ENCODE data around the gene PRAME.
A peak's percentile ranks its signal among the peaks of the same experiment; 100 is the strongest.
"Not testable (repeated sequence)": the region's sequence is repeated elsewhere in the genome, so short reads cannot be mapped to it uniquely, and the experiment has no call there.

Gene PRAME

DNA sequence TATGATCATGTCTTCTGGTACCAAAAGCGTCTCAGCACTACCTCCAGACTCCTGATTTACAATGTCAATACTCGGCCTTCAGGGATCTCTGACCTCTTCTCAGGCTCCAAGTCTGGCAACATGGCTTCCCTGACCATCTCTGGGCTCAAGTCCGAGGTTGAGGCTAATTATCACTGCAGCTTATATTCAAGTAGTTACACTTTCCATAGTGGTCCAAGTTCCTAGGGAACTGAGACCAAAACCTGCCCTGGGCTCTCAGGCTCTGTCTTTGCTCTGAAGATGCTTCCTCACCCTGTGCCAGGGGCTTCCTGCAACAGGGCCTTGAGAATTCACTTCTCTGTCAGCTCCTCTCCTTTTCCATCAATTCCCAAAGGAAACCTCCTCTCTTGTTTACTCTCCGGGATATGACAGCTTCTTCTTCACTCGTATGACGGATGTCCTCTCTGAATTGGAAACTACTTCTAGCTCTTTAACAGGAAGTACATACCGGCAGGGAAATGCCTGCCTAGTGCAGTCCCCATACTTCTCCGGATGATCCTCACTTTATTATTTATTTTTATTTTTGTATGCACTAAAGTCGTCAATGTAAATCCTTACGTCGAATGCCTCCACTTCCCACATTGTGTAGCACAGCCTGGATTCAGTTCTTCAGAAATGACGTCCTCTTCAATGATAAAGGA is 29.6 kb upstream of the PRAME start:
- no peak for ATAC-seq
- H3K27ac Mint-ChIP-seq = no peak overlapping the region

DNA sequence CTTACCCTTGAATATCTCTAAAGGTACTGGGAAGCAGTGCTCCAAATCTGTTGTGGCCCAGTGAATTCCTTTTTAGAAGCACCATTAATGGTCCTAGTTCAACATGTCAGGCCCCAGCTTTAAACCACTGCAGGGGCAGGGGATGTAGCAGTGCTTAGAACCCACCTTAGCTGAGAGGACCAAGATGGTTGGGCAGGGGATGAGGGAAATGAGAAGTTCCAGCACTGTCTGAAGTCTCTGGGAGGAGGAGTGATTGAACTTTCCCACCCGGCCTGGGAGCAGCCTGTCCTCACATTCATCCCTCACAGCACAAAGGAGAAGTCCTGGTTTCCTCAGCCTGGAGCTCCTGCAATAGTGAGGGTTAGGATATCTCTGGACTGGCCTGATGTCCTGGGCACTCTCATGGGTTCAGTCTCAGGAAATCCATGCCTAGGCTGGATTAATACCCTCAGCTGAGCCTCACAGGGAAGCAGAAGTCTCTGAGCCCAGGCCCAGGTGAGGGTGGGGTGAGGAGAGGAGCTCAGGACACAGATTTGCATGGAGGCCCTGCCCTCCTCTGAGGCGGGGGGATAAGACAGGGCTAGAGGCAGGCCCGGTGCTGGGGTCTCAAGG is 28.6 kb upstream of the PRAME start:
- no peak for DNase-seq (ENCODE audit: low spot score in 2 of 2)
- no peak for ATAC-seq
- H3K9me3 Mint-ChIP-seq = no peaks in the 10 kb centered on the region
- H3K36me3 Mint-ChIP-seq = no peaks in the 10 kb centered on the region
- H3K4me3 Mint-ChIP-seq = no peak overlapping the region
- no peaks in the 10 kb centered on the region for H3K4me1 Mint-ChIP-seq
- H3K27ac Mint-ChIP-seq = no peak overlapping the region

More for the DNA sequence above, 29.6 kb upstream of the PRAME start:
- H3K4me3 Mint-ChIP-seq = no peak overlapping the region
- DNase-seq (ENCODE audit: low spot score in 2 of 2) = no peak
- no peaks in the 10 kb centered on the region for H3K4me1 Mint-ChIP-seq
- no peaks in the 10 kb centered on the region for H3K9me3 Mint-ChIP-seq
- H3K36me3 Mint-ChIP-seq = no peaks in the 10 kb centered on the region

- no peaks in the 10 kb centered on the region for H3K4me1 Mint-ChIP-seq
- no peak overlapping the region for H3K4me3 Mint-ChIP-seq
- H3K9me3 Mint-ChIP-seq = no peaks in the 10 kb centered on the region
- no peaks in the 10 kb centered on the region for H3K36me3 Mint-ChIP-seq
- no peak for ATAC-seq
- H3K27ac Mint-ChIP-seq = no peak overlapping the region
- DNase-seq (ENCODE audit: low spot score in 2 of 2) = no peak
Measured at GRCh38 chr22:22584722-22585121, 25.7 kb upstream of the PRAME start.

GRCh38 chr22:22583030-22583429 is 24.0 kb upstream of the PRAME start:
- Mint-ChIP-seq H3K4me3 (no peak overlapping the region), H3K27ac (no peak overlapping the region), H3K4me1 (no peaks in the 10 kb centered on the region), H3K36me3 (no peaks in the 10 kb centered on the region), H3K9me3 (no peaks in the 10 kb centered on the region)
- no peak for DNase-seq (ENCODE audit: low spot score in 2 of 2)
- ATAC-seq = no peak

DNA sequence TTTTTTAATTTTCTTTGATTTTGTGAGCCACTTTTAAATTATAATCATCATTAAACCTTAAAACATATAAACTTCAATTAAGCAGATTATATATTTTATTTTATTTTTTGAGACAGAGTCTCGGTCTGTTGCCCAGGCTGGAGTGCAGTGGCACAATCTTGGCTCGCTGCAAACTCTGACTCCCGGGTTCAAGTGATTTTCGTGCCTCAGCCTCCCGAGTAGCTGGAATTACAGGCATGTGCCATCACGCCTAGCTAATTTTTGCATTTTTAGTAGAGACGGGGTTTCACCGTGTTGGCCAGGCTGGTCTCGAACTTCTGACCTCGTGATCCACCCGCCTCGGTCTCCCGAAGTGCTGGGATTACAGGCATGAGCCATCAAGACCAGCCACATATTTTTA is 22.5 kb upstream of the PRAME start:
- not testable (repeated sequence) for DNase-seq (ENCODE audit: low spot score in 2 of 2); H3K36me3 Mint-ChIP-seq; H3K4me3 Mint-ChIP-seq; H3K9me3 Mint-ChIP-seq; H3K4me1 Mint-ChIP-seq; ATAC-seq; H3K27ac Mint-ChIP-seq

- ATAC-seq (no peak), DNase-seq (ENCODE audit: low spot score in 2 of 2) (no peak)
- Mint-ChIP-seq H3K4me1 (no peaks in the 10 kb centered on the region), H3K4me3 (no peak overlapping the region), H3K36me3 (no peaks in the 10 kb centered on the region), H3K9me3 (no peaks in the 10 kb centered on the region), H3K27ac (no peak overlapping the region)
Measured at GRCh38 chr22:22579869-22580604, 21.0 kb upstream of the PRAME start.

DNA sequence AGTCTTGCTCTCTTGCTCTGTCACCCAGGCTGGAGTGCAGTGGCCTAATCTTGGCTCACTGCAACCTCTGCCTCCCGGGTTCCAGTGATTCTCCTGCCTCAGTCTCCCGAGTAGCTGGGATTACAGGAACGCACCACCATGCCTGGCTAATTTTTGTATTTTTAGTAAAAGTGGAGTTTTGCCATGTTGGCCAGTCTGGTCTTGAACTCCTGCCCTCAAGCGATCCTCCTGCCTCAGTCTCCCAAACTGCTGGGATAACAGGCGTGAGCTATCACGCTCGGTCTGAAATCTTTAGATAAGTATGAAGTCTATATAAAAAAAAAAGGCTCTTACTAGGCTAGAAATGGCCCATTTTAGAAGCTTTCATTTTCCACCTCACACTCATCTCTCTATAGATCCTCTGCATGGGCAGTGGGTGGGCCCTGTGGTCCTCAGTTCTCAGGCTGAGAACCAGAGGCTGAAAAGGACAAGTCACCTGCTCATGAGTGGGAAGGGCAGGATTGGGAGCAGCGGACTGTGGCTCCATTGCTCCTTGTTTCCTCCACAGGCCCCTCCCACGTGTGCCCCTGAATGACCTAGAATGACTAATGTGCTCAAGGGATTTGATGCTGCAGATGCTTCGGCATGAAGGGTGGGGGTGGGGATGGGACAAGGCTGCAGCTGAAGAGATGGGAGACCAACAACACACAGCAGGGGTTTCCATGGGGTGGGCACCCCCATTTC is 19.8 kb upstream of the PRAME start:
- no peak overlapping the region for H3K4me3 Mint-ChIP-seq
- H3K9me3 Mint-ChIP-seq = no peaks in the 10 kb centered on the region
- ATAC-seq (no peak), DNase-seq (ENCODE audit: low spot score in 2 of 2) (no peak)
- no peaks in the 10 kb centered on the region for H3K4me1 Mint-ChIP-seq
- H3K27ac Mint-ChIP-seq = no peak overlapping the region
- no peaks in the 10 kb centered on the region for H3K36me3 Mint-ChIP-seq

- Mint-ChIP-seq H3K9me3 (no peaks in the 10 kb centered on the region), H3K4me3 (no peak overlapping the region), H3K27ac (no peak overlapping the region), H3K4me1 (no peaks in the 10 kb centered on the region), H3K36me3 (no peaks in the 10 kb centered on the region)
- ATAC-seq (no peak), DNase-seq (ENCODE audit: low spot score in 2 of 2) (no peak)
Measured at GRCh38 chr22:22576989-22577427, 17.9 kb upstream of the PRAME start.

- Mint-ChIP-seq H3K27ac (no peak overlapping the region), H3K9me3 (no peaks in the 10 kb centered on the region), H3K4me1 (no peaks in the 10 kb centered on the region), H3K4me3 (no peak overlapping the region), H3K36me3 (no peaks in the 10 kb centered on the region)
- ATAC-seq = peak; percentile 40
- DNase-seq (ENCODE audit: low spot score in 2 of 2) = no peak
Measured at GRCh38 chr22:22576244-22576988, 17.4 kb upstream of the PRAME start.

DNA sequence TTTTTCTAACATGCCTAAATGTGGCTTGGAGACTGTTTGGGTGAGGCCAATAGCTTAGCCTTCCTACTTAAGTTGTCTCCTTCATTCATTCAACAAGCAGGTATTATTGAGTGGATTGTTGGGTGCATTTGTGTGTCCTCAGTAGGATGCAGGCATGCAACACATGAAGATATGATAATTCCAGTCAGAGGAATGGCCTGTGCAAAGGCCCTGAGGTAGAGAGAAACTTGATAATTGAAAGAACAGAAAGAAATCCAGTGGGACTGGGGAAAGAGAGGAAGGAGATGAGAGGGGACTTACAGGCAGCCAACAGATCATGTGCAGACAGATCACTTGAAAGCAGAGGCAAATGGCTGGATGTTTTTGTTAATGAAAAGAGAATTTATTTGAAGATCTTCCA is 15.3 kb upstream of the PRAME start:
- H3K36me3 Mint-ChIP-seq = no peaks in the 10 kb centered on the region
- H3K27ac Mint-ChIP-seq = no peak overlapping the region
- DNase-seq (ENCODE audit: low spot score in 2 of 2) (no peak), ATAC-seq (no peak)
- H3K4me3 Mint-ChIP-seq = no peak overlapping the region
- H3K9me3 Mint-ChIP-seq = no peaks in the 10 kb centered on the region
- no peaks in the 10 kb centered on the region for H3K4me1 Mint-ChIP-seq

- H3K4me3 Mint-ChIP-seq = no peak overlapping the region
- no peak for DNase-seq (ENCODE audit: low spot score in 2 of 2)
- no peaks in the 10 kb centered on the region for H3K36me3 Mint-ChIP-seq
- no peaks in the 10 kb centered on the region for H3K9me3 Mint-ChIP-seq
- no peak for ATAC-seq
- no peak overlapping the region for H3K27ac Mint-ChIP-seq
- no peaks in the 10 kb centered on the region for H3K4me1 Mint-ChIP-seq
Measured at GRCh38 chr22:22573047-22573889, 14.2 kb upstream of the PRAME start.

DNA sequence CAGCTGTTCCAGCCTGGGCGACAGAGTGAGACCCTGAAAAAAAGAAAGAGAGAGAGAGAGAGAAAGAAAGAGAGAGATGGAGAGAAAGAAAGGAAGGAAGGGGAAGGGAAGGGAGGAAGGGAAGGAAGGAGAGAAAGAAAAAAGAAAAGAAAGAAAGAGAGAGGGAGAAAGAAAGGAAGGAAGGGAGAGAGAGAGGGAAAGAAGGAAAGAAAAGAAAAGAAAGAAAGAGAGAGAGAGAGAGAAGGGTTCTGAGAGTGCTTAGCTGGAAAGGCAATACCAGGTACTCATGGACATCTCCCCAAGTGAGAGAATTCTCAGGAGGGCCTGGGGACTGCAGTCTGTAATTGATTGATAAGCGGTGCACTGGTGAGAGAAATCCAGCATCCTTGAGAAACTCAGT is 12.8 kb upstream of the PRAME start:
- H3K4me3 Mint-ChIP-seq = no peak overlapping the region
- DNase-seq (ENCODE audit: low spot score in 2 of 2) (no peak), ATAC-seq (no peak)
- H3K27ac Mint-ChIP-seq = no peak overlapping the region
- no peaks in the 10 kb centered on the region for H3K36me3 Mint-ChIP-seq
- no peaks in the 10 kb centered on the region for H3K9me3 Mint-ChIP-seq
- H3K4me1 Mint-ChIP-seq = no peaks in the 10 kb centered on the region

DNA sequence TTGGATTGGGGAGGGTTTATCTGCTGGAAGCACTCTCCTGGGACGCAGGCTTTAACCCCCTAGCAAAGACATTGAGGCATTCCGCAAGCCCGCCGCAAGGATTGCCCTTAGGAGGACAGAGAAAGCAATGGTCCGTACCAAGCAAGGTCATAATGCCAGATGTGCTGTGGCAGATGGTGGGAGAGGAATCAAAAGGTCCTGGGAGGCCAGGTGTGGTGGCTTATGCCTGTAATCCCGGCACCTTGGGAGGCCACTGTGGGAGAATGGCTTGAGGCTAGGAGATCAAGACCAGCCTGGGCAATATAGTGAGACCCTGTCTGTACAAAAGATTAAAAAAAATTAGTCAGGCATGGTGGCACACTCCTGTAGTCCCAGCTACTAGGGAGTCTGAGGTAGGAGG is 12.4 kb upstream of the PRAME start:
- no peak for DNase-seq (ENCODE audit: low spot score in 2 of 2)
- H3K36me3 Mint-ChIP-seq = no peaks in the 10 kb centered on the region
- no peak for ATAC-seq
- no peak overlapping the region for H3K27ac Mint-ChIP-seq
- H3K4me1 Mint-ChIP-seq = no peaks in the 10 kb centered on the region
- no peak overlapping the region for H3K4me3 Mint-ChIP-seq
- no peaks in the 10 kb centered on the region for H3K9me3 Mint-ChIP-seq

- Mint-ChIP-seq H3K27ac (no peak overlapping the region), H3K36me3 (no peaks in the 10 kb centered on the region), H3K4me1 (no peaks in the 10 kb centered on the region), H3K4me3 (no peak overlapping the region), H3K9me3 (no peaks in the 10 kb centered on the region)
- ATAC-seq = no peak
- DNase-seq (ENCODE audit: low spot score in 2 of 2) = no peak
Measured at GRCh38 chr22:22569218-22569617, 10.2 kb upstream of the PRAME start.
